ENCODE measurements around the gene PRKCH.

PRKCH gene

DNA sequence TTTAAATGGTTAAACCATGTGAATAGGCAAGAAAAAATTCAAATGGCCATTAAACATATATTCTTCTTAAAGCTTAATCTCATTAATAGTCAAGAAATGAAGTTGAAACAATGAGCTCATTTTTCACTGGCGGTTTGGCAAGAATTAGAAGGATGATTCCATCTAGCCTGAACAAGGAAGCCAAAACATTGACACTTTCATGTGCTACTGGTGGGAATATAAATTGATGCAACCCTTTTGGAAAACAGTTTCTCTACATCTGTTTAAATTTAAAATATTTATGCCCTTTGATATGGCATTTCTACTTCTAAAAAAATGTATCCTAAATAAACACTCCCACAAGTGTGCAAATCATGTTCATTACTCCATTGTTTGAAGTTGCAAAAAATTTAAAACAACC is 199.2 kb downstream of the PRKCH start:
- DNase-seq (ENCODE audit: insufficient read length, low spot score), result no peak
- TF ChIP-seq POU2F2 (IDR thresholded peaks at IDR 0.05; ENCODE audit: low read depth, low read length) (no peak), TAF1 (IDR thresholded peaks at IDR 0.05; ENCODE audit: low read depth, low read length) (no peak), POLR2AphosphoS5 (IDR thresholded peaks at IDR 0.05; ENCODE audit: low read depth, low read length) (no peak), SPI1 (IDR thresholded peaks at IDR 0.05; ENCODE audit: low read depth, low read length) (no peak), POLR2A (IDR thresholded peaks at IDR 0.05; ENCODE audit: low read depth, low read length) (no peak), PAX5 (IDR thresholded peaks at IDR 0.05; ENCODE audit: insufficient read depth, low read length, severe bottlenecking) (no peak)
- FAIRE-seq, result no peak

DNA sequence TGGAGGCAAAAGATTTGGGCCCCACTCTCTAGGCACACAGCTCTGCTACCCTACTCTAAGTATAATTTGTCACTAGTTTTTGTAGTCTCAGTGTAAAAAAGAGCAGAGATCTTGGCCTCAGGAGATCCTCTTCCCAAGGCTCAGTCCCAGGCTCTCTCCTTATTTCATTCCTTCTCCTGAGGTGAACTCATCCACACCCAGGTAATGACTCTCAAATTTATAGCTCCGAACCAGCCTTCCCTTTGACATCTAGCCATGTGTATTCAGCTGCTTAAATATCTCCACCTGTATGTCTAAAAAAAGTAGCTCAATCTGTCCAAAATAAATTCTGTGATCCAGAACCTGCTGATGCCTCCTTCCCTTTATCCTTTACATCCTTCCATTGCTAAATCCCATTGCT is 200.4 kb downstream of the PRKCH start:
- no peak for DNase-seq (ENCODE audit: insufficient read length, low spot score)
- no peak for TF ChIP-seq PAX5 (IDR thresholded peaks at IDR 0.05; ENCODE audit: insufficient read depth, low read length, severe bottlenecking)
- no peak for TF ChIP-seq POLR2A (IDR thresholded peaks at IDR 0.05; ENCODE audit: low read depth, low read length)
- no peak for TF ChIP-seq POU2F2 (IDR thresholded peaks at IDR 0.05; ENCODE audit: low read depth, low read length)
- TF ChIP-seq POLR2AphosphoS5 (IDR thresholded peaks at IDR 0.05; ENCODE audit: low read depth, low read length), result no peak
- no peak for FAIRE-seq

- DNase-seq (ENCODE audit: insufficient read length, low spot score) (no peak), FAIRE-seq (no peak)
- TF ChIP-seq POU2F2 (IDR thresholded peaks at IDR 0.05; ENCODE audit: low read depth, low read length), result no peak
- TF ChIP-seq PAX5 (IDR thresholded peaks at IDR 0.05; ENCODE audit: insufficient read depth, low read length, severe bottlenecking), result no peak
- no peak for TF ChIP-seq POLR2A (IDR thresholded peaks at IDR 0.05; ENCODE audit: low read depth, low read length)
- no peak for TF ChIP-seq POLR2AphosphoS5 (IDR thresholded peaks at IDR 0.05; ENCODE audit: low read depth, low read length)
- TF ChIP-seq TAF1 (IDR thresholded peaks at IDR 0.05; ENCODE audit: low read depth, low read length), result no peak
- no peak for TF ChIP-seq SPI1 (IDR thresholded peaks at IDR 0.05; ENCODE audit: low read depth, low read length)
Observed at GRCh38 chr14:61523751-61524150, 202.4 kb downstream of the PRKCH start.

DNA sequence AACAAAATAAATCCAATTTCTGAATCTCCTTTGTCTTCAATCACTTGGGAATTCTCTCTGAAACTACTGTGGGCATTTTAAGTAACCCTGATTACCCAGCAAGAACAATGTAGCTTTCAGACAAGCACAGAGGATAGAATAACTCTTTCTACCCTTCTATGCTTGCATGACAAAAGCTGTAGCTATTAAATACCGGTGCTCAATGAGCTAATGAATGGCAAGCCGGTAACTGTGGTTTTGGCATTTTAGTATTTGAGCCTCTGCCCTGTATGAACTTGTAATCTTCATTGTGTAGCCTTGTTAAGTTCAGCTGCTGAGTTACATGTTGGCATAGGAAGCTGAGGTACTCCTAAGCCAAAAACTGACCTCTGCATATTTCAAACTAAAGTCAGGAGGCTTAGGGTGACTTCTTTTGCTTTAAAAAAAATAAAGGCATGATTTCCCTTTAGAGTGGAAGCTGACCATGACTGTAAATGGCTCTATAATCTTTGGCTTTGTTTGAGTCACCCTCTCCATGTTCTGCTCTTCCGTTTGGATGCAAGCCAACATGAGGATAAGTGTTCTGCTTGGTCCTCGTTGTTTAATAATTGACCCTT is 202.9 kb downstream of the PRKCH start:
- no peak for DNase-seq (ENCODE audit: insufficient read length, low spot score)
- no peak for FAIRE-seq

GRCh38 chr14:61524936-61525292 is 203.5 kb downstream of the PRKCH start:
- TF ChIP-seq POLR2A (IDR thresholded peaks at IDR 0.05; ENCODE audit: low read depth, low read length), result no peak
- TF ChIP-seq SPI1 (IDR thresholded peaks at IDR 0.05; ENCODE audit: low read depth, low read length), result no peak
- TF ChIP-seq TAF1 (IDR thresholded peaks at IDR 0.05; ENCODE audit: low read depth, low read length), result no peak
- TF ChIP-seq POU2F2 (IDR thresholded peaks at IDR 0.05; ENCODE audit: low read depth, low read length), result no peak
- TF ChIP-seq PAX5 (IDR thresholded peaks at IDR 0.05; ENCODE audit: insufficient read depth, low read length, severe bottlenecking), result no peak
- TF ChIP-seq POLR2AphosphoS5 (IDR thresholded peaks at IDR 0.05; ENCODE audit: low read depth, low read length), result no peak
- FAIRE-seq (no peak), DNase-seq (ENCODE audit: insufficient read length, low spot score) (no peak)

More for the DNA sequence above, 202.9 kb downstream of the PRKCH start:
- TF ChIP-seq POU2F2 (IDR thresholded peaks at IDR 0.05; ENCODE audit: low read depth, low read length) (no peak), SPI1 (IDR thresholded peaks at IDR 0.05; ENCODE audit: low read depth, low read length) (no peak), PAX5 (IDR thresholded peaks at IDR 0.05; ENCODE audit: insufficient read depth, low read length, severe bottlenecking) (no peak), TAF1 (IDR thresholded peaks at IDR 0.05; ENCODE audit: low read depth, low read length) (no peak), POLR2AphosphoS5 (IDR thresholded peaks at IDR 0.05; ENCODE audit: low read depth, low read length) (no peak), POLR2A (IDR thresholded peaks at IDR 0.05; ENCODE audit: low read depth, low read length) (no peak)

- no peak for DNase-seq (ENCODE audit: insufficient read length, low spot score)
- FAIRE-seq, result no peak
- TF ChIP-seq POLR2A (IDR thresholded peaks at IDR 0.05; ENCODE audit: low read depth, low read length), result no peak
- TF ChIP-seq POLR2AphosphoS5 (IDR thresholded peaks at IDR 0.05; ENCODE audit: low read depth, low read length), result no peak
- no peak for TF ChIP-seq POU2F2 (IDR thresholded peaks at IDR 0.05; ENCODE audit: low read depth, low read length)
- TF ChIP-seq SPI1 (IDR thresholded peaks at IDR 0.05; ENCODE audit: low read depth, low read length), result no peak
- TF ChIP-seq TAF1 (IDR thresholded peaks at IDR 0.05; ENCODE audit: low read depth, low read length), result no peak
- no peak for TF ChIP-seq PAX5 (IDR thresholded peaks at IDR 0.05; ENCODE audit: insufficient read depth, low read length, severe bottlenecking)
Observed at GRCh38 chr14:61525293-61526011, 204.1 kb downstream of the PRKCH start.

GRCh38 chr14:61526405-61527312 is 205.3 kb downstream of the PRKCH start:
- DNase-seq (ENCODE audit: insufficient read length, low spot score) (no peak), FAIRE-seq (no peak)
- TF ChIP-seq POLR2AphosphoS5 (IDR thresholded peaks at IDR 0.05; ENCODE audit: low read depth, low read length) (no peak), POLR2A (IDR thresholded peaks at IDR 0.05; ENCODE audit: low read depth, low read length) (no peak), TAF1 (IDR thresholded peaks at IDR 0.05; ENCODE audit: low read depth, low read length) (no peak), POU2F2 (IDR thresholded peaks at IDR 0.05; ENCODE audit: low read depth, low read length) (no peak), SPI1 (IDR thresholded peaks at IDR 0.05; ENCODE audit: low read depth, low read length) (no peak), PAX5 (IDR thresholded peaks at IDR 0.05; ENCODE audit: insufficient read depth, low read length, severe bottlenecking) (no peak)

- FAIRE-seq, result no peak
- no peak for DNase-seq (ENCODE audit: insufficient read length, low spot score)
- TF ChIP-seq TAF1 (IDR thresholded peaks at IDR 0.05; ENCODE audit: low read depth, low read length) (no peak), POLR2A (IDR thresholded peaks at IDR 0.05; ENCODE audit: low read depth, low read length) (no peak), PAX5 (IDR thresholded peaks at IDR 0.05; ENCODE audit: insufficient read depth, low read length, severe bottlenecking) (no peak), POLR2AphosphoS5 (IDR thresholded peaks at IDR 0.05; ENCODE audit: low read depth, low read length) (no peak), POU2F2 (IDR thresholded peaks at IDR 0.05; ENCODE audit: low read depth, low read length) (no peak), SPI1 (IDR thresholded peaks at IDR 0.05; ENCODE audit: low read depth, low read length) (no peak)
Observed at GRCh38 chr14:61527325-61528100, 206.1 kb downstream of the PRKCH start.
